DND-41 (cell line): ENCODE measurements around the gene TMEM151A.

Experiments
- EZH2 ChIP-seq: IDR thresholded peaks from 3 replicates; pipeline ENCODE4 v1.6.1; 2012; ENCODE audit warnings: borderline replicate concordance, low read depth, mild to moderate bottlenecking, moderate library complexity, low read length, inconsistent platforms; ENCODE audit not compliant: severe bottlenecking
- TF ChIP-seq, protein P1 (sequence below): IDR thresholded peaks from 2 replicates; pipeline ENCODE4 v1.5.1; 2012; ENCODE audit warnings: borderline replicate concordance, low read length, moderate library complexity, mild to moderate bottlenecking; ENCODE audit not compliant: poor library complexity, severe bottlenecking; ENCODE audit errors: extremely low read depth

GRCh38 chr11:66315921-66316811, 24.5 kb downstream of the TMEM151A start:
- TF ChIP-seq, protein P1, sequence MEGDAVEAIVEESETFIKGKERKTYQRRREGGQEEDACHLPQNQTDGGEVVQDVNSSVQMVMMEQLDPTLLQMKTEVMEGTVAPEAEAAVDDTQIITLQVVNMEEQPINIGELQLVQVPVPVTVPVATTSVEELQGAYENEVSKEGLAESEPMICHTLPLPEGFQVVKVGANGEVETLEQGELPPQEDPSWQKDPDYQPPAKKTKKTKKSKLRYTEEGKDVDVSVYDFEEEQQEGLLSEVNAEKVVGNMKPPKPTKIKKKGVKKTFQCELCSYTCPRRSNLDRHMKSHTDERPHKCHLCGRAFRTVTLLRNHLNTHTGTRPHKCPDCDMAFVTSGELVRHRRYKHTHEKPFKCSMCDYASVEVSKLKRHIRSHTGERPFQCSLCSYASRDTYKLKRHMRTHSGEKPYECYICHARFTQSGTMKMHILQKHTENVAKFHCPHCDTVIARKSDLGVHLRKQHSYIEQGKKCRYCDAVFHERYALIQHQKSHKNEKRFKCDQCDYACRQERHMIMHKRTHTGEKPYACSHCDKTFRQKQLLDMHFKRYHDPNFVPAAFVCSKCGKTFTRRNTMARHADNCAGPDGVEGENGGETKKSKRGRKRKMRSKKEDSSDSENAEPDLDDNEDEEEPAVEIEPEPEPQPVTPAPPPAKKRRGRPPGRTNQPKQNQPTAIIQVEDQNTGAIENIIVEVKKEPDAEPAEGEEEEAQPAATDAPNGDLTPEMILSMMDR = no peak
- no peak for TF ChIP-seq EZH2
